Neural cell (in vitro differentiated cells): ENCODE data around the gene GRB14. TPM values are rescaled to one million over a fixed set of nuclear protein-coding genes. Genes with fewer than 3 reads are reported as not detected.

Experiments
- H2AFZ ChIP-seq: fragments of 200-600, 300-800 bp; sonication (generic), shearing (Covaris generic); 2 replicates; pipeline ENCODE4 v1.6.0; 2014; ENCODE audit warnings: low read depth, mild to moderate bottlenecking, antibody characterized with exemption, low read length, moderate library complexity
- H3F3A ChIP-seq: fragments of 200-600 bp; shearing (Covaris generic); 2 replicates; pipeline ENCODE4 v1.6.1; 2016; ENCODE audit warnings: mild to moderate bottlenecking, moderate library complexity, mixed read lengths, antibody characterized with exemption, low read length; ENCODE audit not compliant: insufficient read depth, poor library complexity, severe bottlenecking
- H3K27ac ChIP-seq: fragments of 200-600, 300-800 bp; sonication (generic), shearing (Covaris generic); 2 replicates; pipeline ENCODE4 v1.5.1; 2014; ENCODE audit warnings: mild to moderate bottlenecking, low read length, moderate library complexity
- H3K27me3 ChIP-seq: fragments of 300-800, 200-600 bp; sonication (generic), shearing (Covaris generic); 2 replicates; pipeline ENCODE4 v1.6.0; 2014; ENCODE audit warnings: mild to moderate bottlenecking, low read depth, low read length, moderate library complexity; ENCODE audit not compliant: insufficient read depth
- H3K36me3 ChIP-seq: fragments of 300-800, 200-600 bp; sonication (generic), shearing (Covaris generic); 2 replicates; pipeline ENCODE4 v1.5.1; 2014; ENCODE audit warnings: mild to moderate bottlenecking, antibody characterized with exemption, low read length, moderate library complexity; ENCODE audit not compliant: insufficient read depth
- H3K4me2 ChIP-seq: fragments of 300-800, 200-600 bp; sonication (generic), shearing (Covaris generic); 2 replicates; pipeline ENCODE4 v1.6.0; 2014; ENCODE audit warnings: mild to moderate bottlenecking, low read length
- H3K4me3 ChIP-seq: fragments of 300-800, 200-600 bp; sonication (generic), shearing (Covaris generic); 2 replicates; pipeline ENCODE4 v1.5.1; 2014; ENCODE audit warnings: mild to moderate bottlenecking, low read length, moderate library complexity
- H3K79me2 ChIP-seq: fragments of 200-600 bp; shearing (Covaris generic); replicated peaks from 2 replicates; pipeline ENCODE4 v1.6.0; 2014; ENCODE audit warnings: mild to moderate bottlenecking, low read length, moderate library complexity; ENCODE audit not compliant: insufficient read depth
- H3K9ac ChIP-seq: fragments of 300-800, 200-600 bp; sonication (generic), shearing (Covaris generic); 2 replicates; pipeline ENCODE4 v1.6.1; 2016; ENCODE audit warnings: mild to moderate bottlenecking, low read length, mixed read lengths
- H3K9me2 ChIP-seq: fragments of 200-600 bp; shearing (Covaris generic); 2 replicates; pipeline ENCODE4 v1.6.1; 2016; ENCODE audit warnings: mild to moderate bottlenecking, low read length, mixed read lengths; ENCODE audit not compliant: insufficient read depth
- H3K9me3 ChIP-seq: fragments of 200-600, 300-800 bp; sonication (generic), shearing (Covaris generic); 2 replicates; pipeline ENCODE4 v1.6.1; 2016; ENCODE audit warnings: mild to moderate bottlenecking, mixed run types, low read length, moderate library complexity, mixed read lengths
- H4K20me1 ChIP-seq: fragments of 200-600 bp; shearing (Covaris generic); 2 replicates; pipeline ENCODE4 v1.6.1; 2016; ENCODE audit warnings: mild to moderate bottlenecking, mixed run types; ENCODE audit not compliant: insufficient read depth
- EP300 ChIP-seq: fragments of 450-650 bp; conservative IDR thresholded peaks from 2 replicates; pipeline ENCODE4 v1.6.1; 2014; ENCODE audit warnings: antibody characterized with exemption, mild to moderate bottlenecking, moderate library complexity; ENCODE audit not compliant: poor library complexity, severe bottlenecking
- EZH2 ChIP-seq: fragments of 200-600, 300-800 bp; shearing (Covaris generic), sonication (generic); IDR thresholded peaks from 2 replicates; pipeline ENCODE4 v1.6.1; 2014; ENCODE audit warnings: antibody characterized with exemption, low read length, borderline replicate concordance, mild to moderate bottlenecking; ENCODE audit not compliant: insufficient read depth, poor library complexity, severe bottlenecking
- MXI1 ChIP-seq: fragments of 450-650 bp; conservative IDR thresholded peaks from 2 replicates; pipeline ENCODE4 v1.6.1; 2014; ENCODE audit warnings: antibody characterized with exemption, mild to moderate bottlenecking; ENCODE audit not compliant: poor library complexity, severe bottlenecking
- POLR2AphosphoS5 ChIP-seq: IDR thresholded peaks from 2 replicates; pipeline ENCODE4 v1.6.1; 2012
- RAD21 ChIP-seq: fragments of 450-650 bp; conservative IDR thresholded peaks from 2 replicates; pipeline ENCODE4 v1.6.1; 2014; ENCODE audit warnings: antibody characterized with exemption, mild to moderate bottlenecking, moderate library complexity
- REST ChIP-seq: IDR thresholded peaks from 2 replicates; pipeline ENCODE4 v1.6.1; 2012; ENCODE audit warnings: borderline replicate concordance
- SMC3 ChIP-seq: fragments of 450-650 bp; conservative IDR thresholded peaks from 2 replicates; pipeline ENCODE4 v1.6.1; 2014; ENCODE audit warnings: antibody characterized with exemption, mild to moderate bottlenecking, moderate library complexity; ENCODE audit not compliant: poor library complexity
- TAF1 ChIP-seq: IDR thresholded peaks from 2 replicates; pipeline ENCODE4 v1.6.1; 2012; ENCODE audit warnings: low read depth
- polyA plus RNA-seq: library from polyadenylated mRNA; depleted of rRNA; stranded (reverse); fragments of >200 nt; gene quantifications from 2 replicates; pipeline ENCODE4 v1.2.3, GENCODE V29; 2014
- TF ChIP-seq, protein P1 (sequence below): fragments of 450-650 bp; IDR thresholded peaks from 2 replicates; pipeline ENCODE4 v1.5.1; 2014; ENCODE audit warnings: antibody characterized with exemption, mild to moderate bottlenecking, moderate library complexity; ENCODE audit not compliant: poor library complexity, severe bottlenecking

The GRB14 gene
- polyA plus RNA-seq, 1 donor from 2014 or later, result 4.5 TPM

DNA sequence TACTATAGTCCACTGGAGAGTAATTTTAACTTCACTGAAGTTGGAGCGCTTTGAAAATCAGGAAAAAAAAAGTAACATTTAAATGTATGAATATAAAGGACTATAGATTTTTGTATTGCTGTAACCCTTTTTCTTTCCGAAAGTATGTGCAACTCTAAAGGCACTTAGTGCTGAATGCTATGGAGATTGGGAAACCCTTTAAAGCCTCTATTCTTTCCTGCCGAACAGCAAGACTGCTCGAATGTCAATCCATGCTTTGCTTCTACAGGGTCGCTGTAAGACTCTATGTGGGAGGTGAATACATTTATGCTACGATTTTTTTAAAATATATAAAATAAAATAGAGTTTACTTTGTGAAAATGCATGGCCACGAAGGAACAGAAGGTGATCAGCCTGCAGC, 825 bp downstream of the GRB14 start:
- TF ChIP-seq SMC3 (no peak), POLR2AphosphoS5 (no peak), REST (no peak)
- TF ChIP-seq, protein P1, sequence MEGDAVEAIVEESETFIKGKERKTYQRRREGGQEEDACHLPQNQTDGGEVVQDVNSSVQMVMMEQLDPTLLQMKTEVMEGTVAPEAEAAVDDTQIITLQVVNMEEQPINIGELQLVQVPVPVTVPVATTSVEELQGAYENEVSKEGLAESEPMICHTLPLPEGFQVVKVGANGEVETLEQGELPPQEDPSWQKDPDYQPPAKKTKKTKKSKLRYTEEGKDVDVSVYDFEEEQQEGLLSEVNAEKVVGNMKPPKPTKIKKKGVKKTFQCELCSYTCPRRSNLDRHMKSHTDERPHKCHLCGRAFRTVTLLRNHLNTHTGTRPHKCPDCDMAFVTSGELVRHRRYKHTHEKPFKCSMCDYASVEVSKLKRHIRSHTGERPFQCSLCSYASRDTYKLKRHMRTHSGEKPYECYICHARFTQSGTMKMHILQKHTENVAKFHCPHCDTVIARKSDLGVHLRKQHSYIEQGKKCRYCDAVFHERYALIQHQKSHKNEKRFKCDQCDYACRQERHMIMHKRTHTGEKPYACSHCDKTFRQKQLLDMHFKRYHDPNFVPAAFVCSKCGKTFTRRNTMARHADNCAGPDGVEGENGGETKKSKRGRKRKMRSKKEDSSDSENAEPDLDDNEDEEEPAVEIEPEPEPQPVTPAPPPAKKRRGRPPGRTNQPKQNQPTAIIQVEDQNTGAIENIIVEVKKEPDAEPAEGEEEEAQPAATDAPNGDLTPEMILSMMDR, result no peak
- Histone ChIP-seq H3K9ac (peak overlapping the region; percentile 64), H3K79me2 (no peaks in the 10 kb centered on the region), H3K4me3 (peak overlapping the region; percentile 83), H3K4me2 (peak overlapping the region; percentile 88), H3K9me2 (no peaks in the 10 kb centered on the region), H3F3A (no peaks in the 10 kb centered on the region), H3K36me3 (no peaks in the 10 kb centered on the region), H3K27me3 (peaks cover 8% of the 10 kb centered on the region), H3K27ac (no peak overlapping the region), H2AFZ (peak overlapping the region; percentile 60), H4K20me1 (no peaks in the 10 kb centered on the region), H3K9me3 (no peaks in the 10 kb centered on the region)

- H3K27ac ChIP-seq, result no peak overlapping the region
- no peak overlapping the region for H3K9ac ChIP-seq
- TF ChIP-seq POLR2AphosphoS5, result no peak
- H3K79me2 ChIP-seq, result no peaks in the 10 kb centered on the region
- H3K27me3 ChIP-seq, result peaks cover 8% of the 10 kb centered on the region
- no peaks in the 10 kb centered on the region for H3F3A ChIP-seq
- no peaks in the 10 kb centered on the region for H4K20me1 ChIP-seq
- H2AFZ ChIP-seq, result no peak overlapping the region
- no peaks in the 10 kb centered on the region for H3K9me3 ChIP-seq
- no peak overlapping the region for H3K4me2 ChIP-seq
- H3K36me3 ChIP-seq, result no peaks in the 10 kb centered on the region
- H3K4me3 ChIP-seq, result no peak overlapping the region
- no peaks in the 10 kb centered on the region for H3K9me2 ChIP-seq
These were observed 3.8 kb downstream of the GRB14 start for GRCh38 chr2:164617466-164617865.

- Histone ChIP-seq H3K36me3 (no peaks in the 10 kb centered on the region), H3K9me2 (no peaks in the 10 kb centered on the region), H3K27me3 (no peaks in the 10 kb centered on the region), H3K9me3 (no peaks in the 10 kb centered on the region), H3K79me2 (no peaks in the 10 kb centered on the region), H3K4me2 (no peak overlapping the region), H3K9ac (no peak overlapping the region), H2AFZ (no peak overlapping the region), H4K20me1 (no peaks in the 10 kb centered on the region), H3K27ac (no peak overlapping the region), H3F3A (no peaks in the 10 kb centered on the region), H3K4me3 (no peak overlapping the region)
- no peak for TF ChIP-seq POLR2AphosphoS5
- TF ChIP-seq REST, result no peak
- no peak for TF ChIP-seq RAD21
- no peak for TF ChIP-seq EZH2
- TF ChIP-seq, protein P1, result no peak
- no peak for TF ChIP-seq TAF1
- TF ChIP-seq MXI1, result no peak
- no peak for TF ChIP-seq EP300
- TF ChIP-seq SMC3, result no peak
These were observed 7.8 kb downstream of the GRB14 start for GRCh38 chr2:164613321-164613982.
